Tibial artery (tissue), 4 donors: Measurements from ENCODE around the gene RBFA.

Experiments used
- DNase-seq, 2 donors: peaks; one replicate each; pipeline ENCODE4 v3.0.0-alpha.2; 2019
- H3K27ac ChIP-seq, 2 donors: fragments of 200-600 bp; sonication (generic) in 1 of 2; 1 replicate in 1 of 2; 2 replicates in 1 of 2; pipeline ENCODE4 v1.5.1; 2018 to 2019; ENCODE audit warnings: mild to moderate bottlenecking in 1 of 2
- H3K27me3 ChIP-seq, 2 donors: fragments of 200-600 bp; sonication (generic) in 1 of 2; one replicate each; pipeline versions ENCODE4 v1.5.1 to v1.6.0; 2016 to 2019
- H3K36me3 ChIP-seq, 3 donors: fragments of 200-600 bp; sonication (generic) in 2 of 3; one replicate each; pipeline ENCODE4 v1.5.1; 2016 to 2019; ENCODE audit warnings: mild to moderate bottlenecking in 2 of 3
- H3K4me1 ChIP-seq, 4 donors: fragments of 200-600 bp; sonication (generic) in 2 of 4; 1 replicate in 3 of 4; 2 replicates in 1 of 4; pipeline ENCODE4 v1.5.1; 2016 to 2019
- H3K4me3 ChIP-seq, 2 donors: fragments of 200-600 bp; sonication (generic) in 1 of 2; 1 replicate in 1 of 2; 2 replicates in 1 of 2; pipeline ENCODE4 v1.5.1; 2018 to 2019; ENCODE audit warnings: mild to moderate bottlenecking in 2 of 2
- H3K9me3 ChIP-seq, 3 donors: fragments of 200-600 bp; sonication (generic) in 1 of 3; one replicate each; pipeline ENCODE4 v1.5.1; 2016 to 2019
- intact Hi-C: fragments of 100-400 bp; cut with DNase I; formaldehyde crosslinking; loops from one replicate; pipeline ENCODE4 v1.15.0; 2023; ENCODE audit warnings: low total_unique reads
- TF ChIP-seq, protein P1 (sequence below), 2 experiments: fragments of 200-600 bp in 1 of 2; fragments of 450-650 bp in 1 of 2; IDR thresholded peaks; one replicate each; pipeline ENCODE4 v1.5.1; 2017 to 2019; ENCODE audit warnings: antibody characterized with exemption in 2 of 2, mild to moderate bottlenecking in 1 of 2, moderate library complexity in 1 of 2

RBFA gene

DNA sequence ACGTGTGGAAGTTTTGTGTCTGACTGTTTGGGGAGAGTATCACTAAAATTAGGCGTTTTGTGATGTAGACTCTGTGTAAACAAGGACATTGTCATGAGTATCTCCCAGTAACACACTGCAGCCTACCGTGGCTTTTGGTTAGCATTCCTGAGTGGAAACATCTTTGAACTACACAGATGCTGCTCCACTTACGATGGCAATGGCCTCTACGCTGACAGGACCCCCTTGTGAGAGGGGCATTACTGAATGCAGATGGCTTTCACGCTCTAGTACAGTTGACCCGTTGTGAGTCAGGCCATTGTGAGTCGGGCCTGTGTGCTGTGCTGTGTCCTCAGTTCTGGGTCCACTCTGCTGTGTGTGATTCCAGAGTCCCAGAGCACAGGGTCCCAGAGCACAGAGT lies 40.5 kb downstream of the RBFA start:
- H3K27ac ChIP-seq, result no peak overlapping the region
- intact Hi-C loops, result no loop called here
- H3K4me1 ChIP-seq, result no peaks in the 10 kb centered on the region
- no peak for DNase-seq
- H3K4me3 ChIP-seq, result no peak overlapping the region
- peaks cover 0 to 20% (median 7%) of the 10 kb centered on the region in 3 donors for H3K36me3 ChIP-seq
- H3K27me3 ChIP-seq, result no peaks in the 10 kb centered on the region
- TF ChIP-seq, protein P1, sequence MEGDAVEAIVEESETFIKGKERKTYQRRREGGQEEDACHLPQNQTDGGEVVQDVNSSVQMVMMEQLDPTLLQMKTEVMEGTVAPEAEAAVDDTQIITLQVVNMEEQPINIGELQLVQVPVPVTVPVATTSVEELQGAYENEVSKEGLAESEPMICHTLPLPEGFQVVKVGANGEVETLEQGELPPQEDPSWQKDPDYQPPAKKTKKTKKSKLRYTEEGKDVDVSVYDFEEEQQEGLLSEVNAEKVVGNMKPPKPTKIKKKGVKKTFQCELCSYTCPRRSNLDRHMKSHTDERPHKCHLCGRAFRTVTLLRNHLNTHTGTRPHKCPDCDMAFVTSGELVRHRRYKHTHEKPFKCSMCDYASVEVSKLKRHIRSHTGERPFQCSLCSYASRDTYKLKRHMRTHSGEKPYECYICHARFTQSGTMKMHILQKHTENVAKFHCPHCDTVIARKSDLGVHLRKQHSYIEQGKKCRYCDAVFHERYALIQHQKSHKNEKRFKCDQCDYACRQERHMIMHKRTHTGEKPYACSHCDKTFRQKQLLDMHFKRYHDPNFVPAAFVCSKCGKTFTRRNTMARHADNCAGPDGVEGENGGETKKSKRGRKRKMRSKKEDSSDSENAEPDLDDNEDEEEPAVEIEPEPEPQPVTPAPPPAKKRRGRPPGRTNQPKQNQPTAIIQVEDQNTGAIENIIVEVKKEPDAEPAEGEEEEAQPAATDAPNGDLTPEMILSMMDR (IDR thresholded peaks at IDR 0.05), result no peak
- no peaks in the 10 kb centered on the region for H3K9me3 ChIP-seq

DNA sequence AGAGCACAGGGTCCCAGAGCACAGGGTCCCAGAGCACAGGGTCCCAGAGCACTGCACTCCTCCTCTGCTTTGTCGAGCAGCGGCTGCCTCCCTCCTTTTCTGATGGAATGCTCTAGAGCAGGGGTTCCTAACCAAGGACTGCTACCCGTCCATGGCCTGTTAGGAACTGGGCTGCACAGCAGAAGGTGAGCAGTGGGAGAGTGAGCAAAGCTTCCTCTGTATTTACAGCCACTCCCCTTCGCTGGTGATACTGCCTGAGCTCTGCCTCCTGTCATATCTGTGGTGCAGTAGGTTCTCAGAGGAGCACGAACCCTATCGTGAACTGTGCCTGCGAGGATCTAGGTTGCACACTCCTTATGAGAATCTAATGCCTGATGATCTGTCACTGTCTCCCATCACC lies 41.7 kb downstream of the RBFA start:
- Histone ChIP-seq H3K36me3 (peaks cover 0 to 20% (median 15%) of the 10 kb centered on the region in 3 donors), H3K9me3 (no peaks in the 10 kb centered on the region), H3K27ac (no peak overlapping the region), H3K4me3 (no peak overlapping the region), H3K4me1 (no peaks in the 10 kb centered on the region), H3K27me3 (no peaks in the 10 kb centered on the region)
- no peak for DNase-seq
- intact Hi-C loops, result no loop called here
- TF ChIP-seq, protein P1 (IDR thresholded peaks at IDR 0.05), result no peak

DNA sequence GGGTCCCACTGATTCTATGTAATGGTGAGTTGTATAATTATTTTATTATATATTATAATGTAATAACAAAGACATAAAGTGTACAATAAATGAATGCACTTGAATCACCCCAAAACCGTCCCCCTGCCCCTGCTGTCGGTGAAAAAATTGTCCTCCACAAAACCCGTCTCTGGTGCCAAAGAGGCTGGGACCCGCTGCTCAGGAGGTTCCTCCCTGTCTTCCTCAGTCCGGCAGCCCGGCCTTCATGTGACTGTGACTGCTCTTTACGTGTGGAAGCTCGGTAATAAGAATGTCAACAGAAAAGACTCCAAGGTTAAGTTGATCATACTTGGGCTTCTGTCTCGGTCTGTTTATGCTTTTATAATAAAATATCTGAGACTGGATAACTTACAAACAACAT lies 42.1 kb downstream of the RBFA start:
- peaks cover 0 to 20% (median 20%) of the 10 kb centered on the region in 3 donors for H3K36me3 ChIP-seq
- no peaks in the 10 kb centered on the region for H3K9me3 ChIP-seq
- H3K27me3 ChIP-seq, result no peaks in the 10 kb centered on the region
- intact Hi-C loops, result no loop called here
- no peak overlapping the region for H3K4me3 ChIP-seq
- no peaks in the 10 kb centered on the region for H3K4me1 ChIP-seq
- H3K27ac ChIP-seq, result no peak overlapping the region
- DNase-seq, result no peak
- TF ChIP-seq, protein P1 (IDR thresholded peaks at IDR 0.05), result no peak

DNA sequence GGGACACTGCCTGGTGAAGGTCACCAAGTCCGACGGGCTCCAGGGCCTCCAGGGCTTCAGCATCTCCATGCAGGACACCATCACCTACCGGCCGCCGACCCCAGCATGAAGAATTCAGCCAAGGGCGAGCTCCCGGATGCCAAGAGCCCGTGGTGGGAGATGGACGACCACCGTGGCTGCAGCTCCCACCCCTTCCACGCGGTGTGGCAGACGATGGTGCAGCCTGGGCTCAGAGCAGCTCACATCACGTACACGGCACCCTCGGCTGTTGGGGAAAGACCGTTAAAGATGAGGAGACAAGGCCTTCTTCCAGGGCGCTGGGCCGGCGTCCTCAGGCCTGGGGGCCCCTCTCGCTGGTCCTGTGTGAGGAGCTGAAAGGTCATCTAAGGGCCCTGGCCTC lies 43.6 kb downstream of the RBFA start:
- intact Hi-C loops, result no loop called here
- H3K4me1 ChIP-seq, result no peaks in the 10 kb centered on the region
- H3K36me3 ChIP-seq, result peaks cover 0 to 30% (median 25%) of the 10 kb centered on the region in 3 donors
- H3K27ac ChIP-seq, result no peak overlapping the region
- TF ChIP-seq, protein P1 (IDR thresholded peaks at IDR 0.05), result no peak
- H3K27me3 ChIP-seq, result no peaks in the 10 kb centered on the region
- H3K9me3 ChIP-seq, result no peaks in the 10 kb centered on the region
- no peak overlapping the region for H3K4me3 ChIP-seq
- DNase-seq, result no peak
